HG02943 (cell line): ENCODE data around the gene GPN3.
"Not testable (repeated sequence)": the region's sequence is repeated elsewhere in the genome, so short reads cannot be mapped to it uniquely, and the experiment has no call there.

Experiments
- ATAC-seq: cut with Tn5 transposase; IDR thresholded peaks from one replicate; pipeline ENCODE4 v1.9.1; 2021; ENCODE audit warnings: mild to moderate bottlenecking, low read depth, moderate library complexity; ENCODE audit not compliant: unreplicated experiment

GPN3 gene

GRCh38 chr12:110449799-110450497, 18.1 kb downstream of the GPN3 start, which contains the start of gene ARPC3:
Gene ARPC3, minus strand, starts transcription at chr12:110450337. Its CDS starts 77 bp downstream, at chr12:110450260.
- peak; percentile 96 for ATAC-seq

- no peak for ATAC-seq
Measured at GRCh38 chr12:110444455-110444854, 23.6 kb downstream of the GPN3 start.

GRCh38 chr12:110436231-110436630, 31.8 kb downstream of the GPN3 start:
- ATAC-seq: no peak

DNA sequence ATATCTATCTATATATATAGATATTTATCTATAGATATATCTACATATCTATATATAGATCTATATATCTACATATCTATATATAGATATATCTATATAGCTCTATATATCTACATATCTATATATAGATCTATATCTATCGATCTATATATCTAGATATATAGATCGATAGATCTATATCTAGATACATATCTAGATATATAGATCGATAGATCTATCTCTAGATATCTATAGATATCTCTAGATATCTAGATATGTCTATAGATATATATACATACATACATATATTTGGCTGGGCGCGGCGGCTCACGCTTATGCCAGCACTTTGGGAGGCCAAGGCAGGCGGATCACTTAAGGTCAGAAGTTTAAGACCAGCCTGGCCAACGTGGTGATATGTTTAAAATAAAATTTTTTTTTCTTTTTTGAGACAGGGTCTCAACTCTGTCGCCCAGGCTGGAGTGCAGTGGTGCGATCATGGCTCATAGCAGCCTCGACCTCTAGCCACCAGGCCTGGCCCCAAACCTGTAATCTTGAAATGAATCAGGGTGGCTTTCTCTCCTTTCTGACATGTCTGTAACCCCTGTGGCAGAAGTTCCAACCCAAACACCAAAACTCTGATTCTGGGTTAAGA, 36.0 kb downstream of the GPN3 start:
- no peak for ATAC-seq

DNA sequence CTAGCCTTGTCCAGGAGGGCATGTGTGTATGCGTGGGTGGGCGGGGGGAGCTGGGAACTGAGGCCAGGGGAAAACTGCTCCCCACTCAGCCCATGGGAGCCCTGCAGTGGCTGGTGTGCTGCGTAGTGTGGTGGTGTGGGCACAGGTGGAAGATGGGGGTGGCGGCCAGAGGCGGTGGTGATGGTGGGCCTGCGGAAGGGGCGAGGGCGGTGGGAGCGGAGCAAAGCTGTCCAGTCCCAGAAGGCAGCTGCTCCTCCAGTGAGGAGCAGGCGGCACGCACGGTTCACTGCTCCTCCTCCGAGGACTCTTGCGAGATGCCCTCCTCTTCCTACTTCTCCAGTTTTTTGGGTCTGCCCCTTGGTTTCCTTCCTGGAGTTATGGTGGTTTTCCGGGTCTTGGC, 38.4 kb downstream of the GPN3 start:
- not testable (repeated sequence) for ATAC-seq

DNA sequence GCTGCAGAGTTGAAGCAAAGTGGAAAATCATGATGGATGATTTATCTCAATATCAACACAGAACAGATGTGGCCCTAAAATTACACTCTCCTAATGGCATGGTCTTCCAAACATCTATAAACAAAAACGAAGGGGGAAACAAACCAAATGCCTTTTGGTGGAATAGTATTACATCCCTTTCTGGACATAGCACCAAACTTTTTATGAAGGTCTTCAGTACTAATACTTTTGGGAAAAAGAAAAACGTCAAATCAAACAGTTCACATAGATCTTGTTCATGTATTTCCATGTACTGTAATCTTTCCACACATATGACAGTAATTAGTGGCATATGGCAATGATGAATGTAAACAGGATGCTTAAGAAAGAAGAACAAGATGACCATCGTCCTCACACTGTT, 41.7 kb downstream of the GPN3 start:
- no peak for ATAC-seq

DNA sequence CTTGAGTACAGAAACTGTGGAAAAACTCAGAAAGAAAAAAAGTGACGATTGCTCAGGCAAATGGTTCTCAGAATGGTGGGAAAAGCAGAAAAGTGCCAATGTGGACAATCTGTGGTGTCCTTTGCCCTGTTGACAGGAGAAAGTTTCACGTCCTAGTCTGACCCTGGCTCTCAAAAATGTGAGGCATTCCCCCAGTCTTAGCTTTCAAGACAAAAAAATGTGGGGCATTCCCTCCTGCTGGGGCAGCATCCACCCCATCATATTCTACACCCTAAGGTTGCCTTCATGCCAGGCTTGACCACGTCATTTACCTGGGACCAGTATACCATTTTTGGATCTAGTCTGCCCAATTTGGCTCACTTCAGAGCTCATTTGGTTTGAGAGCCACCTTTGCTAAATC, 43.8 kb downstream of the GPN3 start:
- no peak for ATAC-seq

GRCh38 chr12:110421701-110422100, 46.4 kb downstream of the GPN3 start:
- no peak for ATAC-seq

GRCh38 chr12:110421159-110421661, 46.8 kb downstream of the GPN3 start:
- ATAC-seq: no peak

- ATAC-seq: not testable (repeated sequence)
Measured at GRCh38 chr12:110420644-110421043, 47.4 kb downstream of the GPN3 start.

- ATAC-seq: not testable (repeated sequence)
Measured at GRCh38 chr12:110417113-110417512, 50.9 kb downstream of the GPN3 start.

GRCh38 chr12:110410086-110410485, 58.0 kb downstream of the GPN3 start:
- ATAC-seq: not testable (repeated sequence)

DNA sequence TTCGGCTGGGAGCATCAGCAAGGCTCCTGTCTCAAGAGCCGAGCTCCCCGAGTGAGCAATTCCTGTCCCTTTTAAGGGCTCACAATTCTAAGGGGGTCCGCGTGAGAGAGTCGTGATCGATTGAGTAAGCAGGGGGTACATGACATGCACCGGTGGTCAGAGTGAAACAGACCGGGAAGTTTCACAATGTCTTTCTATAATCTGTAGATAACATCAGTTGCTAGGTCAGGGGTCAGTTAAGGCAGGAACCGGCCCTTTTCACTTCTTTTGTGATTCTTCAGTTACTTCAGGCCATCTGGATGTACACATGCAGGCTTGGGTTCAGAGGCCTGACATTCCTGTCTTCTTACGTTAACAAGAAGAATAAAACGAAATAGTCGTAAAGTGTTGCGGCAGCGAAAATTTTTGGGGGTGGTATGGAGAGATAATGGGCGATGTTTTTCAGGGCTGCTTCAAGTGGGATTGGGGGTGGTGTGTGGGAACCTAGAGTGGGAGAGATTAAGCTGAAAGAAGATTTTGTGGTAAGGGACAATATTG, 62.9 kb downstream of the GPN3 start:
- ATAC-seq: not testable (repeated sequence)

GRCh38 chr12:110403976-110404682, 63.9 kb downstream of the GPN3 start:
- ATAC-seq: no peak

GRCh38 chr12:110403146-110403975, 64.7 kb downstream of the GPN3 start, which contains the start of gene ANAPC7:
Gene ANAPC7, minus strand, starts transcription at chr12:110403708. Its CDS starts 81 bp downstream, at chr12:110403627.
- no peak for ATAC-seq
